HCT116 (cell line): ENCODE results near the gene APPL2. TPM values are rescaled to one million over a fixed set of nuclear protein-coding genes. Genes with fewer than 3 reads are reported as not detected.

Experiments used
- ATAC-seq: fragments of 200-7000 bp; cut with Tn5 transposase; 2 replicates; pipeline ENCODE4 v1.9.1; 2020; ENCODE audit warnings: mild to moderate bottlenecking, moderate library complexity
- BruUV-seq: library from RNA; stranded (reverse); fragments of 400-500 nt; replicated peaks from 2 replicates; lab custom pipeline; 2021; lab: Mats Ljungman, UMichigan
- CTCF ChIA-PET: fragments of 300-600 bp; sonication (Branson Sonifier 250); formaldehyde crosslinking; loops from one replicate; lab custom pipeline; 2021; ENCODE audit warnings: antibody characterized with exemption; lab: Charles Lee
- POLR2A ChIA-PET: fragments of 300-600, 350-600 bp; sonication (Branson Sonifier 250); formaldehyde crosslinking; loops from one replicate; lab custom pipeline; 2021; ENCODE audit warnings: antibody characterized with exemption; lab: Charles Lee
- RAD21 ChIA-PET, 2 experiments: fragments of 300-600 bp; sonication (Branson Sonifier 250); formaldehyde crosslinking; loops; one replicate each; lab custom pipeline; 2023; ENCODE audit warnings: low total read pairs in 2 of 2; ENCODE audit not compliant: uncharacterized antibody in 2 of 2, unreplicated experiment in 2 of 2, low non-redundant PET in 1 of 2; lab: Charles Lee
- DNase-seq: peaks from one replicate; pipeline ENCODE4 v3.0.0-alpha.2; 2010; ENCODE audit warnings: low read depth, low spot score
- H2AFZ ChIP-seq: fragments of 200-600 bp; shearing (Covaris generic), sonication (generic); 2 replicates; pipeline ENCODE4 v1.6.1; 2017; ENCODE audit warnings: low read depth, mixed run types, mixed read lengths, antibody characterized with exemption, low read length; ENCODE audit not compliant: poor library complexity, severe bottlenecking
- H3K27ac ChIP-seq: 2 replicates; pipeline ENCODE4 v1.5.1; 2012; ENCODE audit warnings: low read depth, low read length
- H3K27me3 ChIP-seq: fragments of 200-600 bp; sonication (generic); 2 replicates; pipeline ENCODE4 v1.6.1; 2016; ENCODE audit warnings: mixed run types, low read length, mixed read lengths; ENCODE audit not compliant: insufficient read depth
- H3K36me3 ChIP-seq, 2 experiments: fragments of 200-500 bp in 1 of 2; fragments of 200-600 bp in 1 of 2; sonication (Bioruptor generic) in 1 of 2; sonication (generic) in 1 of 2; 2 replicates each; pipeline versions ENCODE4 v1.5.1 to v1.6.1; 2014 to 2016; ENCODE audit warnings: low read length in 2 of 2, inconsistent platforms in 1 of 2, mixed read lengths in 1 of 2, mixed run types in 1 of 2; ENCODE audit not compliant: insufficient read depth in 2 of 2, control insufficient read depth in 1 of 2
- H3K4me1 ChIP-seq, 2 experiments: fragments of 200-600 bp in 1 of 2; sonication (generic) in 1 of 2; 2 replicates each; pipeline versions ENCODE4 v1.5.1 to v1.6.1; 2012 to 2017; ENCODE audit warnings: low read length in 2 of 2, inconsistent platforms in 1 of 2, mild to moderate bottlenecking in 1 of 2, mixed read lengths in 1 of 2, mixed run types in 1 of 2, moderate library complexity in 1 of 2; ENCODE audit not compliant: insufficient read depth in 2 of 2, control insufficient read depth in 1 of 2
- H3K4me2 ChIP-seq: fragments of 200-600 bp; sonication (generic); 2 replicates; pipeline ENCODE4 v1.6.1; 2017; ENCODE audit warnings: mixed run types, low read length, mixed read lengths
- H3K4me3 ChIP-seq, 2 experiments: fragments of 200-600 bp in 1 of 2; sonication (generic) in 1 of 2; replicated peaks in 1 of 2; 2 replicates each; pipeline ENCODE4 v1.5.1; 2011 to 2016; ENCODE audit warnings: low read length in 2 of 2, control low read depth in 1 of 2, low read depth in 1 of 2, mild to moderate bottlenecking in 1 of 2, mixed read lengths in 1 of 2, mixed run types in 1 of 2
- H3K79me2 ChIP-seq: fragments of 200-600 bp; sonication (generic); 2 replicates; pipeline ENCODE4 v1.6.1; 2017; ENCODE audit warnings: mild to moderate bottlenecking, mixed run types, low read length, moderate library complexity, mixed read lengths; ENCODE audit not compliant: insufficient read depth
- H3K9ac ChIP-seq: fragments of 200-600 bp; sonication (generic); 2 replicates; pipeline ENCODE4 v1.6.1; 2016; ENCODE audit warnings: low read length, mixed read lengths
- H3K9me2 ChIP-seq: fragments of 200-600 bp; sonication (generic), shearing (Covaris generic); 2 replicates; pipeline ENCODE4 v1.6.1; 2017; ENCODE audit warnings: mixed run types, mild to moderate bottlenecking, moderate library complexity; ENCODE audit not compliant: insufficient read depth
- H3K9me3 ChIP-seq, 2 experiments: fragments of 200-500 bp in 1 of 2; fragments of 200-600 bp in 1 of 2; sonication (Bioruptor generic) in 1 of 2; sonication (generic) in 1 of 2; 2 replicates each; pipeline ENCODE4 v1.6.1; 2014 to 2017; ENCODE audit warnings: low read length in 2 of 2, mixed read lengths in 2 of 2, inconsistent platforms in 1 of 2, low read depth in 1 of 2, mild to moderate bottlenecking in 1 of 2, mixed run types in 1 of 2, moderate library complexity in 1 of 2; ENCODE audit not compliant: control insufficient read depth in 1 of 2, insufficient read depth in 1 of 2
- H4K20me1 ChIP-seq: fragments of 200-600 bp; sonication (generic), shearing (Covaris generic); 2 replicates; pipeline ENCODE4 v1.6.1; 2017; ENCODE audit warnings: mixed run types, mild to moderate bottlenecking, moderate library complexity; ENCODE audit not compliant: insufficient read depth
- ATF3 ChIP-seq: IDR thresholded peaks from 2 replicates; pipeline ENCODE4 v1.6.1; 2012
- CBX3 ChIP-seq: IDR thresholded peaks from 2 replicates; pipeline ENCODE4 v1.6.1; 2012; ENCODE audit warnings: low read depth
- CEBPB ChIP-seq: IDR thresholded peaks from 2 replicates; pipeline ENCODE4 v1.6.1; 2012; ENCODE audit warnings: low read depth
- EGR1 ChIP-seq: IDR thresholded peaks from 2 replicates; pipeline ENCODE4 v1.6.1; 2012; ENCODE audit warnings: low read depth
- EZH2 ChIP-seq: fragments of 200-600 bp; sonication (generic); IDR thresholded peaks from 2 replicates; pipeline ENCODE4 v1.6.1; 2017; ENCODE audit warnings: antibody characterized with exemption, mixed run types
- EZH2phosphoT487 ChIP-seq: fragments of 200-600 bp; IDR thresholded peaks from 2 replicates; pipeline ENCODE4 v1.6.1; 2018; ENCODE audit warnings: antibody characterized with exemption, borderline replicate concordance
- FOSL1 ChIP-seq: IDR thresholded peaks from 2 replicates; pipeline ENCODE4 v1.6.1; 2012; ENCODE audit warnings: low read depth
- JUND ChIP-seq: IDR thresholded peaks from 2 replicates; pipeline ENCODE4 v1.6.1; 2012
- RAD21 ChIP-seq: IDR thresholded peaks from 2 replicates; pipeline ENCODE4 v1.6.1; 2012; ENCODE audit warnings: low read depth, mild to moderate bottlenecking
- SIN3A ChIP-seq: IDR thresholded peaks from 2 replicates; pipeline ENCODE4 v1.6.1; 2012; ENCODE audit warnings: low read depth
- TCF7L2 ChIP-seq: IDR thresholded peaks from 2 replicates; pipeline ENCODE4 v1.7.0; 2011; ENCODE audit warnings: borderline replicate concordance, inconsistent platforms; ENCODE audit not compliant: insufficient read depth, insufficient read length; ENCODE audit errors: extremely low read depth
- YY1 ChIP-seq: IDR thresholded peaks from 2 replicates; pipeline ENCODE4 v1.6.1; 2011; ENCODE audit warnings: low read length, low read depth, moderate library complexity, mild to moderate bottlenecking; ENCODE audit not compliant: insufficient replicate concordance; ENCODE audit errors: extremely low read depth
- ZBTB33 ChIP-seq: IDR thresholded peaks from 2 replicates; pipeline ENCODE4 v1.6.1; 2011; ENCODE audit warnings: mild to moderate bottlenecking, low read length, moderate library complexity; ENCODE audit not compliant: insufficient replicate concordance; ENCODE audit errors: extremely low read depth
- ZFX ChIP-seq: fragments of 450-650 bp; IDR thresholded peaks from 2 replicates; pipeline ENCODE4 v1.6.1; 2017
- intact Hi-C: fragments of 100-400 bp; cut with micrococcal nuclease; formaldehyde crosslinking; loops from 2 replicates; pipeline ENCODE4 v1.10.0; 2022
- total RNA-seq: library from RNA; stranded (reverse); gene quantifications from one replicate; pipeline ENCODE4 v1.2.1, GENCODE V29; 2021; ENCODE audit not compliant: unreplicated experiment

Gene APPL2
- total RNA-seq, 1 experiment from 2014 or later = 22.6 TPM

- TF ChIP-seq JUND (no peak), EZH2phosphoT487 (no peak), CBX3 (no peak), YY1 (peak; percentile 29), ATF3 (no peak), ZFX (peak; percentile 68)
These were observed at the start of gene APPL2 (continued) for GRCh38 chr12:105235732-105236476.

- POLR2A ChIA-PET = no interaction called here
These were observed 49.4 kb upstream of the APPL2 start for GRCh38 chr12:105285378-105285777.

More at GRCh38 chr12:105285378-105285777, 49.4 kb upstream of the APPL2 start:
- ATAC-seq = no peak
- Histone ChIP-seq H3K9ac (no peak overlapping the region), H3K4me1 (no peaks in the 10 kb centered on the region), H2AFZ (no peak overlapping the region)
- BruUV-seq = no TSS peak
- CTCF ChIA-PET = no interaction called here
- no peak for TF ChIP-seq EZH2
- no peak for TF ChIP-seq FOSL1
- TF ChIP-seq ZBTB33 = no peak
- TF ChIP-seq CEBPB = no peak
- TF ChIP-seq TCF7L2 = no peak
- TF ChIP-seq EGR1 = no peak
- no peak for TF ChIP-seq EZH2phosphoT487
- TF ChIP-seq RAD21 = no peak
- TF ChIP-seq SIN3A = no peak
- no peak for TF ChIP-seq JUND
- TF ChIP-seq, all 23 proteins: peak for 0
- no peak for DNase-seq
- Histone ChIP-seq H3K4me2 (no peak overlapping the region), H3K27ac (no peak overlapping the region), H3K4me3 (no peak overlapping the region), H3K36me3 (no peaks in the 10 kb centered on the region), H3K79me2 (no peaks in the 10 kb centered on the region), H3K27me3 (no peaks in the 10 kb centered on the region), H4K20me1 (no peaks in the 10 kb centered on the region), H3K9me3 (no peaks in the 10 kb centered on the region), H3K9me2 (0 out of 2 replicates have a peak, but pooled peaks cover 3% of the 10 kb centered on the region)
- RAD21 ChIA-PET = no interaction called here
- intact Hi-C loops = no loop called here
